SK-N-SH (cell line): ENCODE results near the gene ANKH. TPM values are rescaled to one million over a fixed set of nuclear protein-coding genes. Genes with fewer than 3 reads are reported as not detected.

ENCODE experiments used
- CTCF ChIA-PET: fragments of 300-600, 350-600 bp; formaldehyde crosslinking; extraction: SDS; loops from one replicate; lab custom pipeline; 2021; lab: Yijun Ruan, JAX
- POLR2A ChIA-PET: fragments of 350-600 bp; sonication (Branson Sonifier 250); formaldehyde crosslinking; extraction: SDS; loops from one replicate; lab custom pipeline; 2020; ENCODE audit warnings: antibody characterized with exemption, inconsistent platforms; lab: Yijun Ruan, JAX
- DNase-seq: peaks from one replicate; pipeline ENCODE4 v3.0.0; 2012
- H2AFZ ChIP-seq: fragments of 200-600 bp; sonication (generic); 2 replicates; pipeline ENCODE4 v1.8.1; 2016; ENCODE audit warnings: antibody characterized with exemption, mild to moderate bottlenecking, low read depth
- H3F3A ChIP-seq: fragments of 200-600 bp; sonication (generic); replicated peaks from 2 replicates; pipeline ENCODE3; 2016; ENCODE audit warnings: antibody characterized with exemption, mild to moderate bottlenecking; ENCODE audit not compliant: insufficient read depth
- H3K27ac ChIP-seq, 2 experiments: fragments of 200-500 bp in 1 of 2; fragments of 200-600 bp in 1 of 2; sonication (Bioruptor generic) in 1 of 2; sonication (generic), shearing (Covaris generic) in 1 of 2; 2 replicates each; pipeline versions ENCODE4 v1.5.1 to v1.6.1; 2014 to 2016; ENCODE audit warnings: low read depth in 2 of 2, inconsistent platforms in 1 of 2, low read length in 1 of 2, mild to moderate bottlenecking in 1 of 2, mixed read lengths in 1 of 2
- H3K27me3 ChIP-seq: fragments of 200-600 bp; sonication (generic), shearing (Covaris generic); 2 replicates; pipeline ENCODE4 v1.6.1; 2016; ENCODE audit warnings: mixed run types; ENCODE audit not compliant: insufficient read depth
- H3K36me3 ChIP-seq, 2 experiments: fragments of 200-500 bp in 1 of 2; fragments of 200-600 bp in 1 of 2; sonication (Bioruptor generic) in 1 of 2; sonication (generic) in 1 of 2; replicated peaks in 1 of 2; 2 replicates each; pipeline versions ENCODE3 to v1.5.1; 2014 to 2016; ENCODE audit warnings: low read length in 1 of 2, mild to moderate bottlenecking in 1 of 2; ENCODE audit not compliant: insufficient read depth in 2 of 2, control insufficient read depth in 1 of 2
- H3K4me1 ChIP-seq, 2 experiments: fragments of 200-500 bp in 1 of 2; fragments of 200-600 bp in 1 of 2; sonication (Bioruptor generic) in 1 of 2; sonication (generic), shearing (Covaris generic) in 1 of 2; 2 replicates each; pipeline versions ENCODE4 v1.5.1 to v1.6.1; 2014 to 2016; ENCODE audit warnings: low read depth in 1 of 2, low read length in 1 of 2, mixed run types in 1 of 2; ENCODE audit not compliant: insufficient read depth in 2 of 2, control insufficient read depth in 1 of 2
- H3K4me2 ChIP-seq: fragments of 200-600 bp; sonication (generic), shearing (Covaris generic); 2 replicates; pipeline ENCODE4 v1.6.1; 2017; ENCODE audit warnings: mixed run types
- H3K4me3 ChIP-seq, 2 experiments: fragments of 200-500 bp in 1 of 2; fragments of 200-600 bp in 1 of 2; sonication (Bioruptor generic) in 1 of 2; sonication (generic), shearing (Covaris generic) in 1 of 2; 2 replicates each; pipeline versions ENCODE4 v1.5.1 to v1.8.1; 2014 to 2016; ENCODE audit warnings: low read depth in 2 of 2, inconsistent platforms in 1 of 2, low read length in 1 of 2, mild to moderate bottlenecking in 1 of 2, mixed read lengths in 1 of 2, moderate library complexity in 1 of 2
- H3K79me2 ChIP-seq: fragments of 200-600 bp; sonication (generic); 2 replicates; pipeline ENCODE4 v1.8.1; 2017; ENCODE audit warnings: mild to moderate bottlenecking; ENCODE audit not compliant: insufficient read depth
- H3K9ac ChIP-seq: fragments of 200-600 bp; sonication (generic); 2 replicates; pipeline ENCODE4 v1.6.1; 2017; ENCODE audit warnings: mixed run types
- H3K9me2 ChIP-seq: fragments of 200-600 bp; sonication (generic); 2 replicates; pipeline ENCODE4 v1.6.1; 2017; ENCODE audit warnings: mixed run types
- H3K9me3 ChIP-seq: fragments of 200-600 bp; sonication (generic); 2 replicates; pipeline ENCODE4 v1.6.1; 2017; ENCODE audit warnings: mixed run types, mild to moderate bottlenecking, moderate library complexity
- H4K20me1 ChIP-seq: fragments of 200-600 bp; sonication (generic); 2 replicates; pipeline ENCODE4 v1.6.1; 2017; ENCODE audit warnings: mild to moderate bottlenecking, mixed run types; ENCODE audit not compliant: insufficient read depth
- CHD2 ChIP-seq: fragments of 150-350 bp; IDR thresholded peaks from 2 replicates; pipeline ENCODE4 v1.6.1; 2018; ENCODE audit warnings: low read length; ENCODE audit not compliant: partially characterized antibody
- ELF1 ChIP-seq: IDR thresholded peaks from 2 replicates; pipeline ENCODE4 v1.4.0; 2012
- FOXJ3 ChIP-seq: sonication (generic); formaldehyde crosslinking; IDR thresholded peaks from 2 replicates; pipeline ENCODE4 v1.5.1; 2020; ENCODE audit warnings: mild to moderate bottlenecking, missing genetic modification reagents
- FOXM1 ChIP-seq: IDR thresholded peaks from 2 replicates; pipeline ENCODE4 v1.4.0; 2012; ENCODE audit warnings: low read depth, mild to moderate bottlenecking
- GATA2 ChIP-seq: sonication (generic); formaldehyde crosslinking; IDR thresholded peaks from 2 replicates; pipeline ENCODE4 v1.5.0; 2020; ENCODE audit warnings: mild to moderate bottlenecking, missing genetic modification reagents
- JUND ChIP-seq: IDR thresholded peaks from 2 replicates; pipeline ENCODE4 v1.4.0; 2012
- NRF1 ChIP-seq: IDR thresholded peaks from 2 replicates; pipeline ENCODE4 v1.6.1; 2012; ENCODE audit warnings: low read depth, mild to moderate bottlenecking, low read length
- RAD21 ChIP-seq: IDR thresholded peaks from 2 replicates; pipeline ENCODE4 v1.6.1; 2012; ENCODE audit warnings: mild to moderate bottlenecking, low read length
- RCOR1 ChIP-seq: fragments of 150-350 bp; IDR thresholded peaks from 2 replicates; pipeline ENCODE4 v1.6.1; 2017; ENCODE audit warnings: antibody characterized with exemption, low read length
- RFX5 ChIP-seq: IDR thresholded peaks from 2 replicates; pipeline ENCODE4 v1.6.1; 2012; ENCODE audit warnings: mild to moderate bottlenecking, improper control_type of control experiment, low read length
- RXRA ChIP-seq: IDR thresholded peaks from 2 replicates; pipeline ENCODE4 v1.4.0; 2012; ENCODE audit warnings: low read depth, mild to moderate bottlenecking, borderline replicate concordance
- SIN3A ChIP-seq: IDR thresholded peaks from 2 replicates; pipeline ENCODE4 v1.6.1; 2012; ENCODE audit warnings: low read depth, mild to moderate bottlenecking, low read length, moderate library complexity, borderline replicate concordance
- TAF1 ChIP-seq: IDR thresholded peaks from 2 replicates; pipeline ENCODE4 v1.6.1; 2012; ENCODE audit warnings: low read depth, mild to moderate bottlenecking, low read length, moderate library complexity, borderline replicate concordance
- TCF12 ChIP-seq: IDR thresholded peaks from 2 replicates; pipeline ENCODE4 v1.4.0; 2012
- YY1 ChIP-seq: IDR thresholded peaks from 2 replicates; pipeline ENCODE4 v1.4.0; 2012; ENCODE audit warnings: low read depth, mild to moderate bottlenecking
- WGBS: methylation state at CpG from one replicate; pipeline ENCODE4 v1.1.6; 2017; ENCODE audit warnings: low lambda C conversion rate; 5-methylcytosine and 5-hydroxymethylcytosine counted together
- polyA plus RNA-seq, 3 experiments: library from polyadenylated mRNA; depleted of rRNA; stranded (reverse); fragments of >200 nt; gene quantifications; 2 replicates each; pipeline ENCODE4 v1.2.3, GENCODE V29; 2012
- TF ChIP-seq, protein P1 (sequence below): IDR thresholded peaks from 2 replicates; pipeline ENCODE4 v1.4.0; 2012; ENCODE audit warnings: low read depth
- TF ChIP-seq, protein P2 (sequence below): IDR thresholded peaks from 2 replicates; pipeline ENCODE4 v1.6.1; 2012; ENCODE audit warnings: mild to moderate bottlenecking, low read depth, low read length, moderate library complexity
- TF ChIP-seq, protein P3 (sequence below): fragments of 150-350 bp; IDR thresholded peaks from 2 replicates; pipeline ENCODE4 v1.6.1; 2016; ENCODE audit warnings: mild to moderate bottlenecking, low read depth, low read length
- TF ChIP-seq, protein P4 (sequence below): fragments of 150-350 bp; IDR thresholded peaks from 2 replicates; pipeline ENCODE4 v1.6.1; 2017; ENCODE audit warnings: antibody characterized with exemption, low read length, low read depth, borderline replicate concordance
- TF ChIP-seq, protein P5 (sequence below): IDR thresholded peaks from 2 replicates; pipeline ENCODE4; 2012

The ANKH gene
- polyA plus RNA-seq, 1 of the 3 experiments (the other 2 are of a cell fraction) = 22.0 TPM

DNA sequence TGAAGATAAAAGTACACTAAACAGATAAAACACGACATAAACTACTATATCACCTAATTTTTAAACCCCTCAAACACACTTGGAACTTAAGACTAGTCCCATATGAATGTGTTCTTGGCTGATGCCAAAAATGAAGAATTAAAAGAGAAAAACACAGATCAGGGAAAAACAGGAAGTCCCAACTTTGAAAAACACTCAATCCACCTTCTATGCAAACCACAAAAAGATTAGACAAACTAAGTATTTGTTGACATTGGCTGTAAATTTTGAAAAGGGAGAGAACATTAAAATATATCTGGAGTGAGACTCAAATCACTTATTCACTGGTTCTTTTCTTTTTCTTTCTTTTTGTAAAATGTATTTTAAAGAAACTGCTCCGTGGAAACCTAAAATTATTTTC is 81.4 kb downstream of the ANKH start:
- Histone ChIP-seq H3K4me1 (no peaks in the 10 kb centered on the region), H3K27me3 (no peaks in the 10 kb centered on the region), H3K79me2 (no peaks in the 10 kb centered on the region), H2AFZ (no peak overlapping the region), H3K9ac (no peak overlapping the region), H3F3A (no peaks in the 10 kb centered on the region), H4K20me1 (no peaks in the 10 kb centered on the region), H3K4me3 (no peak overlapping the region), H3K9me2 (no peaks in the 10 kb centered on the region), H3K9me3 (no peaks in the 10 kb centered on the region), H3K4me2 (no peak overlapping the region), H3K36me3 (no peaks in the 10 kb centered on the region), H3K27ac (no peak overlapping the region)
- no peak for DNase-seq
- WGBS = 75% methylated on average over 2 of the region's 2 CpGs
- CTCF ChIA-PET = no interaction called here
- TF ChIP-seq RXRA (no peak), NRF1 (no peak), RFX5 (no peak), ELF1 (no peak), TCF12 (no peak), RCOR1 (no peak), YY1 (no peak), JUND (no peak), GATA2 (CRISPR knock-in tag) (no peak), RAD21 (no peak), SIN3A (no peak), TAF1 (no peak), CHD2 (no peak), FOXJ3 (CRISPR knock-in tag) (no peak), FOXM1 (no peak)
- TF ChIP-seq, protein P1, sequence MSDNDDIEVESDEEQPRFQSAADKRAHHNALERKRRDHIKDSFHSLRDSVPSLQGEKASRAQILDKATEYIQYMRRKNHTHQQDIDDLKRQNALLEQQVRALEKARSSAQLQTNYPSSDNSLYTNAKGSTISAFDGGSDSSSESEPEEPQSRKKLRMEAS = no peak
- TF ChIP-seq, protein P2, sequence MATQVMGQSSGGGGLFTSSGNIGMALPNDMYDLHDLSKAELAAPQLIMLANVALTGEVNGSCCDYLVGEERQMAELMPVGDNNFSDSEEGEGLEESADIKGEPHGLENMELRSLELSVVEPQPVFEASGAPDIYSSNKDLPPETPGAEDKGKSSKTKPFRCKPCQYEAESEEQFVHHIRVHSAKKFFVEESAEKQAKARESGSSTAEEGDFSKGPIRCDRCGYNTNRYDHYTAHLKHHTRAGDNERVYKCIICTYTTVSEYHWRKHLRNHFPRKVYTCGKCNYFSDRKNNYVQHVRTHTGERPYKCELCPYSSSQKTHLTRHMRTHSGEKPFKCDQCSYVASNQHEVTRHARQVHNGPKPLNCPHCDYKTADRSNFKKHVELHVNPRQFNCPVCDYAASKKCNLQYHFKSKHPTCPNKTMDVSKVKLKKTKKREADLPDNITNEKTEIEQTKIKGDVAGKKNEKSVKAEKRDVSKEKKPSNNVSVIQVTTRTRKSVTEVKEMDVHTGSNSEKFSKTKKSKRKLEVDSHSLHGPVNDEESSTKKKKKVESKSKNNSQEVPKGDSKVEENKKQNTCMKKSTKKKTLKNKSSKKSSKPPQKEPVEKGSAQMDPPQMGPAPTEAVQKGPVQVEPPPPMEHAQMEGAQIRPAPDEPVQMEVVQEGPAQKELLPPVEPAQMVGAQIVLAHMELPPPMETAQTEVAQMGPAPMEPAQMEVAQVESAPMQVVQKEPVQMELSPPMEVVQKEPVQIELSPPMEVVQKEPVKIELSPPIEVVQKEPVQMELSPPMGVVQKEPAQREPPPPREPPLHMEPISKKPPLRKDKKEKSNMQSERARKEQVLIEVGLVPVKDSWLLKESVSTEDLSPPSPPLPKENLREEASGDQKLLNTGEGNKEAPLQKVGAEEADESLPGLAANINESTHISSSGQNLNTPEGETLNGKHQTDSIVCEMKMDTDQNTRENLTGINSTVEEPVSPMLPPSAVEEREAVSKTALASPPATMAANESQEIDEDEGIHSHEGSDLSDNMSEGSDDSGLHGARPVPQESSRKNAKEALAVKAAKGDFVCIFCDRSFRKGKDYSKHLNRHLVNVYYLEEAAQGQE = no peak
- TF ChIP-seq, protein P3, sequence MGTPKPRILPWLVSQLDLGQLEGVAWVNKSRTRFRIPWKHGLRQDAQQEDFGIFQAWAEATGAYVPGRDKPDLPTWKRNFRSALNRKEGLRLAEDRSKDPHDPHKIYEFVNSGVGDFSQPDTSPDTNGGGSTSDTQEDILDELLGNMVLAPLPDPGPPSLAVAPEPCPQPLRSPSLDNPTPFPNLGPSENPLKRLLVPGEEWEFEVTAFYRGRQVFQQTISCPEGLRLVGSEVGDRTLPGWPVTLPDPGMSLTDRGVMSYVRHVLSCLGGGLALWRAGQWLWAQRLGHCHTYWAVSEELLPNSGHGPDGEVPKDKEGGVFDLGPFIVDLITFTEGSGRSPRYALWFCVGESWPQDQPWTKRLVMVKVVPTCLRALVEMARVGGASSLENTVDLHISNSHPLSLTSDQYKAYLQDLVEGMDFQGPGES = no peak
- TF ChIP-seq, protein P4, sequence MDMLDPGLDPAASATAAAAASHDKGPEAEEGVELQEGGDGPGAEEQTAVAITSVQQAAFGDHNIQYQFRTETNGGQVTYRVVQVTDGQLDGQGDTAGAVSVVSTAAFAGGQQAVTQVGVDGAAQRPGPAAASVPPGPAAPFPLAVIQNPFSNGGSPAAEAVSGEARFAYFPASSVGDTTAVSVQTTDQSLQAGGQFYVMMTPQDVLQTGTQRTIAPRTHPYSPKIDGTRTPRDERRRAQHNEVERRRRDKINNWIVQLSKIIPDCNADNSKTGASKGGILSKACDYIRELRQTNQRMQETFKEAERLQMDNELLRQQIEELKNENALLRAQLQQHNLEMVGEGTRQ = no peak
- TF ChIP-seq, protein P5, sequence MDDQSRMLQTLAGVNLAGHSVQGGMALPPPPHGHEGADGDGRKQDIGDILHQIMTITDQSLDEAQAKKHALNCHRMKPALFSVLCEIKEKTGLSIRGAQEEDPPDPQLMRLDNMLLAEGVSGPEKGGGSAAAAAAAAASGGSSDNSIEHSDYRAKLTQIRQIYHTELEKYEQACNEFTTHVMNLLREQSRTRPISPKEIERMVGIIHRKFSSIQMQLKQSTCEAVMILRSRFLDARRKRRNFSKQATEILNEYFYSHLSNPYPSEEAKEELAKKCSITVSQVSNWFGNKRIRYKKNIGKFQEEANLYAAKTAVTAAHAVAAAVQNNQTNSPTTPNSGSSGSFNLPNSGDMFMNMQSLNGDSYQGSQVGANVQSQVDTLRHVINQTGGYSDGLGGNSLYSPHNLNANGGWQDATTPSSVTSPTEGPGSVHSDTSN = no peak
- POLR2A ChIA-PET = no interaction called here
